GM21737 (cell line): ENCODE results near the gene OLFM2.
"Not testable (repeated sequence)": the region's sequence is repeated elsewhere in the genome, so short reads cannot be mapped to it uniquely, and the experiment has no call there.

Experiments
- ATAC-seq: cut with Tn5 transposase; IDR thresholded peaks from one replicate; pipeline ENCODE4 v1.9.1; 2021; ENCODE audit warnings: mild to moderate bottlenecking, moderate library complexity; ENCODE audit not compliant: unreplicated experiment

The OLFM2 gene

GRCh38 chr19:9943744-9944143, 7.4 kb upstream of the OLFM2 start:
- no peak for ATAC-seq

- no peak for ATAC-seq
These were observed 5.4 kb upstream of the OLFM2 start for GRCh38 chr19:9941671-9942070.

- ATAC-seq = no peak
These were observed 4.9 kb upstream of the OLFM2 start for GRCh38 chr19:9941231-9941630.

- no peak for ATAC-seq
These were observed 4.5 kb upstream of the OLFM2 start for GRCh38 chr19:9940778-9941177.

- ATAC-seq = no peak
These were observed 3.1 kb upstream of the OLFM2 start for GRCh38 chr19:9939301-9939913.

- no peak for ATAC-seq
These were observed 691 bp upstream of the OLFM2 start for GRCh38 chr19:9937001-9937411.

GRCh38 chr19:9935506-9936325, 599 bp downstream of the OLFM2 start:
- no peak for ATAC-seq

GRCh38 chr19:9934132-9934950, 2.0 kb downstream of the OLFM2 start:
- ATAC-seq = no peak

- no peak for ATAC-seq
These were observed 3.5 kb downstream of the OLFM2 start for GRCh38 chr19:9932835-9933234.

- ATAC-seq = no peak
These were observed 4.7 kb downstream of the OLFM2 start for GRCh38 chr19:9931629-9932028.

- ATAC-seq = no peak
These were observed 12.9 kb downstream of the OLFM2 start for GRCh38 chr19:9923440-9923839.

GRCh38 chr19:9922782-9923379, 13.4 kb downstream of the OLFM2 start:
- ATAC-seq = not testable (repeated sequence)

- no peak for ATAC-seq
These were observed 19.0 kb downstream of the OLFM2 start for GRCh38 chr19:9917321-9917720.

GRCh38 chr19:9916719-9917118, 19.6 kb downstream of the OLFM2 start:
- ATAC-seq = no peak

- no peak for ATAC-seq
These were observed 21.8 kb downstream of the OLFM2 start for GRCh38 chr19:9914315-9915207.

- no peak for ATAC-seq
These were observed 22.4 kb downstream of the OLFM2 start for GRCh38 chr19:9914001-9914314.

- no peak for ATAC-seq
These were observed 22.9 kb downstream of the OLFM2 start for GRCh38 chr19:9913237-9914000.

GRCh38 chr19:9912551-9913236, 23.6 kb downstream of the OLFM2 start:
- no peak for ATAC-seq

- no peak for ATAC-seq
These were observed 24.7 kb downstream of the OLFM2 start for GRCh38 chr19:9911524-9912185.
